NCI-H748 (cell line): ENCODE results near the gene CALU.

Source experiments
- DNase-seq: peaks from one replicate; lab custom pipeline; 2025; ENCODE audit not compliant: unreplicated experiment; lab: John Stamatoyannopoulos, UW

CALU gene

GRCh38 chr7:128783143-128783861 lies 44.1 kb downstream of the CALU start:
- no peak for DNase-seq

- DNase-seq, result no peak
Measured at GRCh38 chr7:128785738-128786137, 46.6 kb downstream of the CALU start.

GRCh38 chr7:128788446-128789412 lies 49.6 kb downstream of the CALU start:
- DNase-seq, result no peak

GRCh38 chr7:128790315-128791041 lies 51.3 kb downstream of the CALU start:
- DNase-seq, result peak; percentile 60

- DNase-seq, result peak; percentile 76
Measured at GRCh38 chr7:128791121-128791971, 52.2 kb downstream of the CALU start, which contains the start of gene CCDC136. Gene CCDC136, plus strand, starts transcription at chr7:128791968. Its CDS starts 444 bp downstream, at chr7:128792412.

- DNase-seq, result peak; percentile 45
Measured at GRCh38 chr7:128791972-128792327, 52.8 kb downstream of the CALU start.

GRCh38 chr7:128792471-128793180 lies 53.5 kb downstream of the CALU start:
- no peak for DNase-seq

GRCh38 chr7:128793181-128793547 lies 54.0 kb downstream of the CALU start:
- no peak for DNase-seq

- DNase-seq, result no peak
Measured at GRCh38 chr7:128794020-128794419, 54.9 kb downstream of the CALU start.

GRCh38 chr7:128794436-128794835 lies 55.3 kb downstream of the CALU start:
- DNase-seq, result no peak

GRCh38 chr7:128795129-128795528 lies 56.0 kb downstream of the CALU start:
- no peak for DNase-seq

GRCh38 chr7:128796327-128796726 lies 57.2 kb downstream of the CALU start:
- DNase-seq, result no peak

GRCh38 chr7:128799451-128799850 lies 60.3 kb downstream of the CALU start:
- no peak for DNase-seq

- DNase-seq, result no peak
Measured at GRCh38 chr7:128800567-128800966, 61.4 kb downstream of the CALU start.

GRCh38 chr7:128801003-128801402 lies 61.8 kb downstream of the CALU start:
- DNase-seq, result no peak

GRCh38 chr7:128801667-128802418 lies 62.7 kb downstream of the CALU start:
- no peak for DNase-seq

GRCh38 chr7:128804484-128804883 lies 65.3 kb downstream of the CALU start:
- no peak for DNase-seq

GRCh38 chr7:128805225-128805624 lies 66.1 kb downstream of the CALU start:
- DNase-seq, result no peak

- no peak for DNase-seq
Measured at GRCh38 chr7:128807191-128807590, 68.0 kb downstream of the CALU start.
